Measurements from ENCODE around the gene FOXF1.

FOXF1 gene

GRCh38 chr16:86494039-86494564 lies 16.2 kb upstream of the FOXF1 start:
- DNase-seq = no peak

- DNase-seq = no peak
These were observed 15.6 kb upstream of the FOXF1 start for GRCh38 chr16:86494565-86495356.

GRCh38 chr16:86495357-86495701 lies 15.0 kb upstream of the FOXF1 start:
- DNase-seq = no peak

- no peak for DNase-seq
These were observed 14.5 kb upstream of the FOXF1 start for GRCh38 chr16:86495756-86496261.

- no peak for DNase-seq
These were observed 13.9 kb upstream of the FOXF1 start for GRCh38 chr16:86496262-86496928.

- no peak for DNase-seq
These were observed 13.3 kb upstream of the FOXF1 start for GRCh38 chr16:86496929-86497461.

- no peak for DNase-seq
These were observed 12.7 kb upstream of the FOXF1 start for GRCh38 chr16:86497551-86498021.

- no peak for DNase-seq
These were observed 12.1 kb upstream of the FOXF1 start for GRCh38 chr16:86498155-86498670.

GRCh38 chr16:86498671-86499439 lies 11.5 kb upstream of the FOXF1 start:
- DNase-seq = no peak

GRCh38 chr16:86499440-86499786 lies 10.9 kb upstream of the FOXF1 start:
- DNase-seq = no peak

GRCh38 chr16:86499889-86500707 lies 10.2 kb upstream of the FOXF1 start:
- no peak for DNase-seq

- no peak for DNase-seq
These were observed 9.4 kb upstream of the FOXF1 start for GRCh38 chr16:86500708-86501510.

- DNase-seq = no peak
These were observed 8.1 kb upstream of the FOXF1 start for GRCh38 chr16:86501989-86502855.

- no peak for DNase-seq
These were observed 7.2 kb upstream of the FOXF1 start for GRCh38 chr16:86502856-86503748.

GRCh38 chr16:86503830-86504229 lies 6.5 kb upstream of the FOXF1 start:
- no peak for DNase-seq

GRCh38 chr16:86504315-86505184 lies 5.8 kb upstream of the FOXF1 start:
- no peak for DNase-seq

GRCh38 chr16:86505185-86505898 lies 5.0 kb upstream of the FOXF1 start:
- no peak for DNase-seq
